Activated naive CD4-positive, alpha-beta T cell treated with anti-CD3 and anti-CD28 coated beads, Interleukin-2, amount 50 U/mL, for 72 hours (primary cell): ENCODE results near the gene DNAH14. TPM values are rescaled to one million over a fixed set of nuclear protein-coding genes. Genes with fewer than 3 reads are reported as not detected.
"Not testable (repeated sequence)": the region's sequence is repeated elsewhere in the genome, so short reads cannot be mapped to it uniquely, and the experiment has no call there.

Source experiments
- ATAC-seq, 2 donors: fragments of 150-1000 bp; cut with Tn5 transposase; 2 replicates each; pipeline ENCODE4 v1.10.0; 2021; ENCODE audit warnings: mild to moderate bottlenecking in 2 of 2, moderate library complexity in 2 of 2
- DNase-seq, 2 donors: peaks; one replicate each; pipeline ENCODE4 v3.0.0; 2021 to 2022; ENCODE audit warnings: low spot score in 2 of 2
- H3K27ac Mint-ChIP-seq, 2 donors: one replicate each; pipeline ENCODE4 v1.8.0; 2022; ENCODE audit warnings: mild to moderate bottlenecking in 2 of 2, mixed read lengths in 2 of 2
- H3K36me3 Mint-ChIP-seq, 2 donors: one replicate each; pipeline ENCODE4 v1.8.0; 2022; ENCODE audit warnings: mixed read lengths in 2 of 2
- H3K9me3 Mint-ChIP-seq, 2 donors: one replicate each; pipeline ENCODE4 v1.8.0; 2022; ENCODE audit warnings: mixed read lengths in 2 of 2
- total RNA-seq, 2 donors: library from RNA; stranded (reverse); gene quantifications; one replicate each; pipeline ENCODE4 v1.2.3, GENCODE V29; 2022

DNAH14 gene
- total RNA-seq, 2 donors from 2014 or later: 1.2 to 2.0 TPM

- Mint-ChIP-seq H3K36me3 (peaks cover 7 to 13% of the 10 kb centered on the region in 2 donors), H3K9me3 (peaks cover 6 to 7% of the 10 kb centered on the region in 2 donors), H3K27ac (no peak overlapping the region)
- DNase-seq (no peak), ATAC-seq (no peak)
Observed at GRCh38 chr1:224906340-224906739, 23.1 kb upstream of the DNAH14 start.

DNA sequence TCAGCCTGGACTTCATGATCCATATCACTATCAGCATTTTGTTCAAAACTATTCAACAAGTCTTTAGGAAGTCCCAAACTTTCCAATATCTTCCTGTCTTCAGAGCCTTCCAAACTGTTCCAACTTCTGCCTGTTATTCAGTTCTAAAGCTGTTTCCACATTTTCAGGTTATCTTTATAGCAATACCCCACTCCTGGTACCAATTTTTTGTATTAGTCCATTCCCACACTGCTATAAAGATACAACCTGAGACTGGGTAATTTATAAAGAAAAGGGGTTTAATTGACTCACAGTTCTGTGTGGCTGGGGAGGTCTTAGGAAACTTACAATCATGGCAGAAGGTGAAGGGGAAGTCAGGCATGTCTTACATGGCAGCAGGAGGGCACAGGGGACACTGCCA, 18.3 kb upstream of the DNAH14 start:
- H3K9me3 Mint-ChIP-seq: peaks cover 17 to 25% of the 10 kb centered on the region in 2 donors
- H3K36me3 Mint-ChIP-seq: peaks cover 9 to 20% of the 10 kb centered on the region in 2 donors
- H3K27ac Mint-ChIP-seq: no peak overlapping the region
- ATAC-seq: no peak
- no peak for DNase-seq

DNA sequence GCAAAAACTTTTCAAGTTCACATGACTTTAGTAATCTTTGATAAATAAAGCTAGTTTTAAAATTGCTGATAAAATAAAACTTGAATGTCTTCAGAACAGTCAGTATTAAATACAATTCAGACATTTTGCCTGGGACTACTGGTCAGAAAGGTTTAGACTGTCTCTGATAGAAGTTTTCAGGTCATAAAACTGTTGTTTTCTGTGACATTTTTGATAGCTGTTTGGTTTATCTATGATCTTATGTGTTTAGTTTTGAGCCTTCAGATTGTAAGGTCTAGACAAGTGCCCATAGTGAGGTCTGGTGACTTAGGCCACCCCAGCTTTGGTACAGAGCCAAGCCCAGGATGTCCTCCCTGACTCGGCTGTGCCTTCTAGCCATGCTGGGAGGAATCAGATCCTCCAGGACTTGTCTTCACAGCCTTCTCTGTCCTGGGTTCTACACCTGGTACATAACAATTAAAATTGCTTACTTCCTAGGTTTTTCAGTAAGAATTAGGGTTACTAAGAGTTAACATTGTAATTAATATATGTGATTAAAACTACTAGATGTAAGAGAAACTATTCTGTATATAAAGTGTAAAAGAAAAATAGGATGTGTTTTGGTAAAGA, 15.1 kb upstream of the DNAH14 start:
- Mint-ChIP-seq H3K36me3 (peaks cover 9 to 20% of the 10 kb centered on the region in 2 donors), H3K27ac (no peak overlapping the region)

GRCh38 chr1:224919508-224919907, 10.0 kb upstream of the DNAH14 start:
- no peak for DNase-seq
- H3K9me3 Mint-ChIP-seq: no peaks in the 10 kb centered on the region
- no peaks in the 10 kb centered on the region for H3K36me3 Mint-ChIP-seq
- no peak overlapping the region for H3K27ac Mint-ChIP-seq
- ATAC-seq: no peak

More for the DNA sequence above, 15.1 kb upstream of the DNAH14 start:
- no peak for DNase-seq
- ATAC-seq: no peak
- peaks cover 17 to 25% of the 10 kb centered on the region in 2 donors for H3K9me3 Mint-ChIP-seq

DNA sequence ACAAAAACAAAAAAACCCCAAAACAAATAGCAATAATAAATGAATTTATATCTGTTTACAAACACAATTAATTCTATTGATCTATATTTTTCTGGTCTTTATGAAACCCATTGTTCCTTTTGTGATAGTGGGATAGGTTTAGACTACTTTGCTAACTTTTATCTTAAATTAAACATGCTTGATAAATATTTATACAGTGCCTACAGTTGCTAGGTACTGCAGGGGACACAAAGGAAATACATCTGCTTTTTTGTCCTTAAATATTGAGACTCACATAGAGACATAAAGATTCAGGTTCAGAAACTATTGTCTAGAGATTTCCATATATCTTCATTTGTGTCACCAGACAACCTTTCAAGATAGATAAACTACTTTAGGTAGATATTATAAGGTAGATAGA, 8.5 kb upstream of the DNAH14 start:
- DNase-seq (no peak), ATAC-seq (no peak)
- no peaks in the 10 kb centered on the region for H3K36me3 Mint-ChIP-seq
- H3K27ac Mint-ChIP-seq: no peak overlapping the region
- no peaks in the 10 kb centered on the region for H3K9me3 Mint-ChIP-seq

GRCh38 chr1:224921354-224921753, 8.1 kb upstream of the DNAH14 start:
- H3K27ac Mint-ChIP-seq: no peak overlapping the region

GRCh38 chr1:224922404-224923164, 6.9 kb upstream of the DNAH14 start:
- H3K36me3 Mint-ChIP-seq: no peaks in the 10 kb centered on the region
- no peak overlapping the region for H3K27ac Mint-ChIP-seq
- peak; percentile 41 to 67 for ATAC-seq
- DNase-seq: no peak
- H3K9me3 Mint-ChIP-seq: no peaks in the 10 kb centered on the region

More at GRCh38 chr1:224921354-224921753, 8.1 kb upstream of the DNAH14 start:
- H3K9me3 Mint-ChIP-seq: no peaks in the 10 kb centered on the region
- DNase-seq (no peak), ATAC-seq (no peak)
- H3K36me3 Mint-ChIP-seq: no peaks in the 10 kb centered on the region

GRCh38 chr1:224923726-224924125, 5.7 kb upstream of the DNAH14 start:
- ATAC-seq: no peak
- no peak for DNase-seq
- Mint-ChIP-seq H3K27ac (no peak overlapping the region), H3K36me3 (no peaks in the 10 kb centered on the region), H3K9me3 (no peaks in the 10 kb centered on the region)

DNA sequence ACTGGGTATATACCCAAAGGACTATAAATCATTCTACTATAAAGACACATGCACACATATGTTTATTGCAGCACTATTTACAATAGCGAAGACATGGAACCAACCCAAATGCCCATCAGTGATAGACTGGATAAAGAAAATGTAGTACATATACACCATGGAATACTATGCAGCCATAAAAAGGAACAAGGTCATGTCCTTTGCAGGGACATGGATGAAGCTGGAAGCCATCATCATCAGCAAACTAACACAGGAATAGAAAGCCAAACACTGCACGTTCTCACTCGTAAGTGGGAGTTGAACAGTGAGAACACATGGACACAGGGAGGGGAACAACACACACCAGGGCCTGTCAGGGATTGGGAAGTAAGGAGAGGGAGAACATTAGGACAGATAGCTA, 1.8 kb upstream of the DNAH14 start:
- DNase-seq, H3K27ac Mint-ChIP-seq, ATAC-seq, H3K9me3 Mint-ChIP-seq, H3K36me3 Mint-ChIP-seq: not testable (repeated sequence)

DNA sequence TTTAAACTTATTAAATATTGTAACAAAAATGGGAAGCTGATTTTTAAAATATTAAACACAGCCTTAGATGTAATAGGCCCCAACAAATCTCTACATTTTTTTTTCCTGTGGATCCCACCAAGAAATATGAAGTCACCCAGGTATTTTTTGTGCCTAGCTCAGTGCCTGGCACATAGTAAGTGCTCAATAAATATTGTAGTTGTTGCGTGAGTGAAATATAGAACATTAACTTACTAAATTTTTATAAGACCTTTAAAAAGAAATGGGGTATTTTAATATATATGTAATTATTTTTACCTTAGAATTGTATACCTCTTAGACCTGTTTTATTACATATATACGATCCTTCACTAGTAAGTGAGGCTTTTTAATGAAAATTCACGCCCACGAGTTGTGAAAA, 569 bp upstream of the DNAH14 start:
- Mint-ChIP-seq H3K9me3 (peaks cover 17 to 19% of the 10 kb centered on the region in 2 donors), H3K27ac (no peak overlapping the region), H3K36me3 (peaks cover 21 to 22% of the 10 kb centered on the region in 2 donors)
- ATAC-seq (no peak), DNase-seq (no peak)

- peaks cover 34 to 36% of the 10 kb centered on the region in 2 donors for H3K9me3 Mint-ChIP-seq
- peaks cover 29 to 34% of the 10 kb centered on the region in 2 donors for H3K36me3 Mint-ChIP-seq
- ATAC-seq: no peak
- no peak overlapping the region for H3K27ac Mint-ChIP-seq
- DNase-seq: no peak
Observed at GRCh38 chr1:224931605-224932004, 2.1 kb downstream of the DNAH14 start.

- H3K27ac Mint-ChIP-seq: no peak overlapping the region
Observed at GRCh38 chr1:224932607-224933249, 3.3 kb downstream of the DNAH14 start.

DNA sequence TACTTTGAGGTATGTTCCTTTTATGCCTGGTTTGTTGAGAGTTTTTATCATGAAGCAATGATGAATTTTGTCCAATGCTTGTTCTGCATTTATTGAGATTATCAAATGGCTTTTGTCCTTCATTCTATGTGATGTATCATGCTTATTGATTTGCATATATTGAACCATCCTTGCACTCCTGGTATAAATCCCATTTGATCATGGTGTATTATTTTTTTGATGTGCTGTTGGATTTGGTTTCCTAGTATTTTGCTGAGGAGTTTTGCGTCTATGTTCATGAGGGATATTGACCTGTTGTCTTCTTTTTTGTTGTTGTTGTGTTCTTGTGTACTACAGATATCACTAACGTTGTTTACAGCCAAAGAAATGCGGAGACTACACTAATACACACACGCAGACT, 4.1 kb downstream of the DNAH14 start:
- ATAC-seq (no peak), DNase-seq (no peak)
- H3K27ac Mint-ChIP-seq: no peak overlapping the region
- peaks cover 29 to 34% of the 10 kb centered on the region in 2 donors for H3K36me3 Mint-ChIP-seq
- peaks cover 34 to 41% of the 10 kb centered on the region in 2 donors for H3K9me3 Mint-ChIP-seq

More at GRCh38 chr1:224932607-224933249, 3.3 kb downstream of the DNAH14 start:
- DNase-seq: no peak
- Mint-ChIP-seq H3K36me3 (peaks cover 29 to 34% of the 10 kb centered on the region in 2 donors), H3K9me3 (peaks cover 34 to 36% of the 10 kb centered on the region in 2 donors)
- ATAC-seq: no peak

DNA sequence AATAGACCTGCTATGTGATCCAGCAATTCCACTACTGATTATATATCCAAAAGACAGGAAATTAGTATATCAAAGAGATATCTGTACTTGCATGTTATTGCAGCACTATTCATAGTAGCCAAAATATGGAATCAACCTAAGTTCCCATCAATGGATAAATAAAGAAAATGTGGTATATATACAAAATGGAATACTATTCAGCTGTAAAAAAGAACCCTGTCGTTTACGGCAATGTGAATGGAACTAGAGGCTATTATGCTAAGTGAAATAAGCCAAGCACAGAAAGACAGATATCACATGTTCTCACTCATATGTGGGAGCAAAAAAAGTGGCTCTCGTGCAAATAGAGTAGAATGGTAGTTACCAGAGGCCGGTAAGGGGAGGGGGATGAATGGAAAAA, 9.2 kb downstream of the DNAH14 start:
- peaks cover 18 to 27% of the 10 kb centered on the region in 2 donors for H3K9me3 Mint-ChIP-seq
- DNase-seq (no peak), ATAC-seq (no peak)
- peaks cover 9 to 15% of the 10 kb centered on the region in 2 donors for H3K36me3 Mint-ChIP-seq
- H3K27ac Mint-ChIP-seq: no peak overlapping the region

GRCh38 chr1:224939844-224940425, 10.5 kb downstream of the DNAH14 start:
- Mint-ChIP-seq H3K27ac (no peak overlapping the region), H3K9me3 (peaks cover 8 to 14% of the 10 kb centered on the region in 2 donors), H3K36me3 (peaks cover 1 to 4% of the 10 kb centered on the region in 2 donors)
- DNase-seq (no peak), ATAC-seq (no peak)

DNA sequence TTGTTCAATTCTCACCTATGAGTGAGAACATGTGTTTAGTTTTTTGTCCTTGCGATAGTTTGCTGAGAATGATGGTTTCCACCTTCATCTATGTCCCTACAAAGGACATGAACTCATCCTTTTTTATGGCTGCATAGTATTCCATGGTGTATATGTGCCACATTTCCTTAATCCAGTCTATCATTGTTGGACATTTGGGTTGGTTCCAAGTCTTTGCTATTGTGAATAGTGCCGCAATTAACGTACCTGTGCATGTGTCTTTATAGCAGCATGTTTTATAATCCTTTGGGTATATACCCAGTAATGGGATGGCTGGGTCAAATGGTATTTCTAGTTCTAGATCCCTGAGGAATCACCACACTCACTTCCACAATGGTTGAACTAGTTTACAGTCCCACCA, 11.3 kb downstream of the DNAH14 start:
- ATAC-seq, H3K36me3 Mint-ChIP-seq, H3K9me3 Mint-ChIP-seq, H3K27ac Mint-ChIP-seq, DNase-seq: not testable (repeated sequence)
